Natural killer cell treated with Interleukin-12 subunit alpha and Interleukin-12 subunit beta and Interleukin-15 and Interleukin-18, amount 100 ng/mL, for 72 hours (primary cell): Measurements from ENCODE around the gene AKAP10. TPM values are rescaled to one million over a fixed set of nuclear protein-coding genes. Genes with fewer than 3 reads are reported as not detected.

ENCODE experiments used
- total RNA-seq, 2 donors: library from RNA; stranded (reverse); gene quantifications; one replicate each; pipeline ENCODE4 v1.2.3, GENCODE V29; 2022

Gene AKAP10
- total RNA-seq, 2 donors from 2014 or later = 46.0 to 66.7 TPM

Other genes with a start within 250 kb of the AKAP10 start
- gene ALDH3A1, start 229.5 kb downstream of the AKAP10 start, total RNA-seq = not detected
- gene ULK2, start 109.9 kb downstream of the AKAP10 start, total RNA-seq = 1 to 10 TPM; 7.5 to 8.6 TPM
- 10 to 100 TPM; 27.6 to 28.1 TPM for gene SPECC1, start 31.5 kb upstream of the AKAP10 start, total RNA-seq